Activated CD4-positive, alpha-beta T cell treated with anti-CD3 and anti-CD28 coated beads, Interleukin-2, amount 10 ng/mL, durations not matched to agents 7 days and 5 days (primary cell): ENCODE measurements around the gene UNC80. TPM values are rescaled to one million over a fixed set of nuclear protein-coding genes. Genes with fewer than 3 reads are reported as not detected.

Experiments
- CTCF ChIA-PET: fragments of 350-600 bp; sonication (Branson Sonifier 250); formaldehyde crosslinking; loops from one replicate; lab custom pipeline; 2021; ENCODE audit warnings: antibody characterized with exemption; lab: Charles Lee
- POLR2A ChIA-PET: fragments of 350-600 bp; sonication (Branson Sonifier 250); formaldehyde crosslinking; loops from one replicate; lab custom pipeline; 2021; ENCODE audit warnings: antibody characterized with exemption; lab: Charles Lee
- DNase-seq: peaks from one replicate; pipeline ENCODE4 v3.0.0-alpha.2; 2020
- H3K27ac Mint-ChIP-seq: one replicate; pipeline ENCODE4 v1.8.0; 2021; ENCODE audit warnings: mild to moderate bottlenecking, moderate library complexity, mixed read lengths
- H3K27me3 Mint-ChIP-seq: one replicate; pipeline ENCODE4 v1.8.0; 2021; ENCODE audit warnings: mixed read lengths
- H3K36me3 Mint-ChIP-seq: one replicate; pipeline ENCODE4 v1.8.0; 2021; ENCODE audit warnings: low read depth, mixed read lengths
- H3K4me1 Mint-ChIP-seq: one replicate; pipeline ENCODE4 v1.8.0; 2021; ENCODE audit warnings: mixed read lengths
- H3K4me3 Mint-ChIP-seq: one replicate; pipeline ENCODE4 v1.8.0; 2021; ENCODE audit warnings: mild to moderate bottlenecking, moderate library complexity, mixed read lengths
- H3K9me3 Mint-ChIP-seq: one replicate; pipeline ENCODE4 v1.8.0; 2021; ENCODE audit warnings: mixed read lengths
- total RNA-seq, 2 experiments: library from RNA; stranded (reverse); gene quantifications; one replicate each; pipeline ENCODE4 v1.2.3, GENCODE V29; 2021

UNC80 gene
- total RNA-seq, 2 experiments from 2014 or later = not detected

GRCh38 chr2:209936106-209936666 lies 164.6 kb downstream of the UNC80 start:
- Mint-ChIP-seq H3K27me3 (peaks cover 6% of the 10 kb centered on the region), H3K36me3 (no peaks in the 10 kb centered on the region), H3K4me1 (no peaks in the 10 kb centered on the region), H3K9me3 (no peaks in the 10 kb centered on the region), H3K27ac (no peak overlapping the region), H3K4me3 (no peak overlapping the region)
- POLR2A ChIA-PET = no interaction called here
- no peak for DNase-seq
- CTCF ChIA-PET = interaction anchor here (1.1 kb wide), 1 partner anchor 263 kb away, joined by 3 read pairs; no protein-coding TSS in a partner anchor

- H3K9me3 Mint-ChIP-seq = no peaks in the 10 kb centered on the region
- H3K36me3 Mint-ChIP-seq = no peaks in the 10 kb centered on the region
- no peak for DNase-seq
- ChIA-PET CTCF (interaction anchor here (0.6 kb wide), 1 partner anchor 439 kb away, joined by 5 read pairs; no protein-coding TSS in a partner anchor), POLR2A (no interaction called here)
- H3K4me1 Mint-ChIP-seq = no peaks in the 10 kb centered on the region
- no peak overlapping the region for H3K4me3 Mint-ChIP-seq
- peaks cover 3% of the 10 kb centered on the region for H3K27me3 Mint-ChIP-seq
- no peak overlapping the region for H3K27ac Mint-ChIP-seq
Observed at GRCh38 chr2:209937893-209938292, 166.3 kb downstream of the UNC80 start.

DNA sequence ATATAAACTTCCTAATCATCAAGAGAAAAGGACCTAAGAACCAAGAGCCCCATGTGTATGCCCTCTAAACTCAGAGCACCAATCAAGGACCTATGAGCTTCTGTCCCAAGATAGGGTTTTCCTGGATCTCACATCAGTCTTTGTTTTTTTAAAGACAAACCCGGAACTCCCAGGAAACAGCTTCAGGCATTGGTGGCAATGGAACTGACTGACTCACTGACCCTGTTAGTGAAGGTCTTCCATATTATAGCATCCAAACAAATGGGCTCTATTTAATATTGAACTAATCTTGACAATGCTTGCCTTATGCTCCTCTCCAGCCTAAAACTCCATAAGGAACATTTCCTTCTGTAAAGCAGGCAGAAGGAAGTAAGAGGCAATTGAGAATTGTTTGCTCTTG lies 167.3 kb downstream of the UNC80 start:
- Mint-ChIP-seq H3K27me3 (peaks cover 1% of the 10 kb centered on the region), H3K4me3 (no peak overlapping the region), H3K36me3 (no peaks in the 10 kb centered on the region), H3K9me3 (no peaks in the 10 kb centered on the region), H3K27ac (no peak overlapping the region), H3K4me1 (no peaks in the 10 kb centered on the region)
- ChIA-PET CTCF (no interaction called here), POLR2A (no interaction called here)
- no peak for DNase-seq

GRCh38 chr2:209940936-209941335 lies 169.3 kb downstream of the UNC80 start:
- no peaks in the 10 kb centered on the region for H3K9me3 Mint-ChIP-seq
- H3K4me1 Mint-ChIP-seq = no peaks in the 10 kb centered on the region
- no peak overlapping the region for H3K4me3 Mint-ChIP-seq
- DNase-seq = no peak
- CTCF ChIA-PET = no interaction called here
- no peak overlapping the region for H3K27ac Mint-ChIP-seq
- no peaks in the 10 kb centered on the region for H3K36me3 Mint-ChIP-seq
- POLR2A ChIA-PET = no interaction called here
- peaks cover 4% of the 10 kb centered on the region for H3K27me3 Mint-ChIP-seq

DNA sequence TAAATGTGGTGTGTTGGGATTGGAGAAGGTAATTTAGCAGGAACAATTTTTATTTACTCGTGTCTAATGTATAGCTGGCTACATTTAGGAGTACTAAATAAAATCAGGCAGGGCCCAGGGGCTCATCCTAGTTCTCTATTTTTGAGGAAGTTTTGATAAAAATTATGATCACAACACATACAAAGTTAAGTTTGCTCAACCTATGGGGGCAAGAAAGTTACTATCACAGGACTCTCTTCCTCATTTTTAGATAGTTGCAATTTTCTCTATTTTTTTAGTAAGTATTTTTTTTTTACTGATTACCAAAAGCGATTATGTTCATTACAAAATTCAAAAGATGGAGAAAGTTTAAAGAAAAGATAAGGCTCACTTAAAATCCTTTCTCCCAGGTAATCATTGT lies 170.8 kb downstream of the UNC80 start:
- Mint-ChIP-seq H3K27me3 (peaks cover 7% of the 10 kb centered on the region), H3K27ac (no peak overlapping the region), H3K9me3 (no peaks in the 10 kb centered on the region), H3K36me3 (no peaks in the 10 kb centered on the region), H3K4me3 (no peak overlapping the region), H3K4me1 (no peaks in the 10 kb centered on the region)
- no peak for DNase-seq
- POLR2A ChIA-PET = no interaction called here
- CTCF ChIA-PET = no interaction called here

GRCh38 chr2:209942936-209943605 lies 171.4 kb downstream of the UNC80 start:
- no peaks in the 10 kb centered on the region for H3K36me3 Mint-ChIP-seq
- CTCF ChIA-PET = interaction anchor here (0.6 to 0.9 kb wide), 2 partner anchors 14 to 449 kb away, joined by 3 read pairs; no protein-coding TSS in a partner anchor
- no peaks in the 10 kb centered on the region for H3K9me3 Mint-ChIP-seq
- POLR2A ChIA-PET = no interaction called here
- H3K27me3 Mint-ChIP-seq = peaks cover 7% of the 10 kb centered on the region
- no peak for DNase-seq
- no peak overlapping the region for H3K4me3 Mint-ChIP-seq
- no peaks in the 10 kb centered on the region for H3K4me1 Mint-ChIP-seq
- no peak overlapping the region for H3K27ac Mint-ChIP-seq

- Mint-ChIP-seq H3K36me3 (no peaks in the 10 kb centered on the region), H3K4me3 (no peak overlapping the region), H3K27me3 (peaks cover 8% of the 10 kb centered on the region), H3K9me3 (no peaks in the 10 kb centered on the region), H3K27ac (no peak overlapping the region), H3K4me1 (no peaks in the 10 kb centered on the region)
- ChIA-PET CTCF (interaction anchor here (0.9 to 1.3 kb wide), 2 partner anchors 9 to 14 kb away, joined by 3 read pairs; no protein-coding TSS in a partner anchor), POLR2A (no interaction called here)
- DNase-seq = no peak
Observed at GRCh38 chr2:209943776-209944175, 172.1 kb downstream of the UNC80 start.

DNA sequence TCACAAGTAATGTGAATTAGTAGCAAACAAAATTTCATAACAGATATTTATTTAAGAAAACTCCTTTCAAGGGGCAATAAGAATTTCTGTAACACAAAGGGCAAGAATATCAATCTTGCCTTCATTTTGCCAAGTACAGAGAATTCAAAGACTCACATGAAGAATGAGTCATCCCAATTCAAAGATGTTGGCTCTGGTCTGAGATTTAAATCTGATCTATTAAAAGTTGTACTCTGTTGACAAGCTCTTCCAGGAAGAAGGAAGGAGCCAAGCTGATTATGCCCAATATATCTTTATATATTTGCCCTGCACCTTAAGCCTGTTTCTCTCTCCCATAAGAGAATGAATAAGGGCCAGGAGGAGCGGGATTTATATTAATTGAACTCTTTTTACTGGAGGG lies 174.9 kb downstream of the UNC80 start:
- Mint-ChIP-seq H3K4me1 (no peaks in the 10 kb centered on the region), H3K36me3 (no peaks in the 10 kb centered on the region), H3K4me3 (no peak overlapping the region), H3K27ac (no peak overlapping the region), H3K27me3 (peaks cover 8% of the 10 kb centered on the region), H3K9me3 (no peaks in the 10 kb centered on the region)
- CTCF ChIA-PET = no interaction called here
- POLR2A ChIA-PET = no interaction called here
- DNase-seq = no peak

DNA sequence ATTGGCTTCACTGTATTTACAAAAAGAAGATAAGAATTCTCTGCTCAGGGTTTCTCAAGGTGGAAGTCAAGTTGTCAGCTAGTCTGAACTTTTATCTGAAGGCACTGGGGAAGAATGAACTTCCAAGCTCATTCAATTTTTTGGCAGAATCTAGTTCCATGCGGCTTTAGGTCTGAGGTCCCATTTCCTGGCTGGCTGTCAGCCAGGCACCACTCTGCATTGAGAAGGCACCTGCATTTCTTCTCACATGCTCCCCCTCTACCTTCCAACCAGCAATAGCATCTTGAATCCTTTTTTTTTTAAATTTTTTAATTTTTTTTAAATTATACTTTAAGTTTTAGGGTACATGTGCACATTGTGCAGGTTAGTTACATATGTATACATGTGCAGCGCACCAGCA lies 184.6 kb downstream of the UNC80 start:
- no peak for DNase-seq
- ChIA-PET CTCF (no interaction called here), POLR2A (no interaction called here)
- Mint-ChIP-seq H3K4me3 (no peak overlapping the region), H3K36me3 (no peaks in the 10 kb centered on the region), H3K4me1 (no peaks in the 10 kb centered on the region), H3K9me3 (no peaks in the 10 kb centered on the region), H3K27me3 (peaks cover 11% of the 10 kb centered on the region), H3K27ac (no peak overlapping the region)

DNA sequence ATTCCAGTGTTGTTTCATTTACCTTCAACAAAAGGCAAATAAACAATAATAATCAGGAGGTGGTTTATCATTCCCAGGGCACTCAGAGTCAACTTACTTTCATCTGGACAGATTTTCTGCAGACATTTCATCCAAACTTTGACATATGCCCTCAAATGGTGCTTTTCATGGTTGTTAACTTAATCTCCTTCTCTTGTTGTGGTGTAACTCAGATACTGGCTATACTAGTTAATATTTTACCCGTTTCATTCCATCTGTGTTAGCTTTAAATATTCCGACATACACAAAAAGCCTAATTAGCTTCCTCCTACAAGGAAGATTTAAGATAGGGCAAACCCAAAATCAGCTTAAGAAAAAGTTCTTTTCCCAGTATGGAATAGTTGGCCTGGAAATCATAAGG lies 186.4 kb downstream of the UNC80 start:
- H3K27me3 Mint-ChIP-seq = peaks cover 12% of the 10 kb centered on the region
- H3K4me1 Mint-ChIP-seq = no peaks in the 10 kb centered on the region
- H3K9me3 Mint-ChIP-seq = no peaks in the 10 kb centered on the region
- ChIA-PET CTCF (no interaction called here), POLR2A (no interaction called here)
- H3K4me3 Mint-ChIP-seq = no peak overlapping the region
- H3K27ac Mint-ChIP-seq = no peak overlapping the region
- no peaks in the 10 kb centered on the region for H3K36me3 Mint-ChIP-seq
- no peak for DNase-seq

DNA sequence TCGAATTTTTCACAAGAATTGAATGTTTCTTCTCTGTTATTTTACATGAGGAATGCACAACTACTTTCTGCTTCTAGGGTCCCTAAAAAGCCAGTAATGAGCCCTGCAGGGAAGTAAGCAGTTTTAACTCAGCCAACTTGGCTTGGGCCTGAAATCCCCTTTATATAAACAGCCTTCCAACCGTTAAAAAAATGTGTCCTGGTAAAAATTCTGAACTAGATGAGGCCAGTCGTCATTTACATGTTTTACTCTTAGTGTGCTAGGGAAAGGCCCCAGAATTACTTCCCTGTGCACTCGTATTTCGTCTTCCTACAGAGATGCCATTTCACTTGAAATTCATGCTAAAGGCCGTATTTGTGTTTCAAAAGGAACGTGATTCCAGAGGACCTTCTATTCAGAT lies 188.4 kb downstream of the UNC80 start:
- Mint-ChIP-seq H3K4me3 (no peak overlapping the region), H3K9me3 (no peaks in the 10 kb centered on the region), H3K27me3 (peaks cover 13% of the 10 kb centered on the region), H3K4me1 (no peaks in the 10 kb centered on the region), H3K27ac (no peak overlapping the region), H3K36me3 (no peaks in the 10 kb centered on the region)
- ChIA-PET POLR2A (no interaction called here), CTCF (interaction anchor here (1.4 kb wide), 1 partner anchor 13 kb away, joined by 3 read pairs; no protein-coding TSS in a partner anchor)
- no peak for DNase-seq

GRCh38 chr2:209960676-209961630 lies 189.3 kb downstream of the UNC80 start:
- Mint-ChIP-seq H3K36me3 (no peaks in the 10 kb centered on the region), H3K4me3 (no peak overlapping the region), H3K4me1 (no peaks in the 10 kb centered on the region), H3K9me3 (no peaks in the 10 kb centered on the region), H3K27me3 (peaks cover 12% of the 10 kb centered on the region), H3K27ac (no peak overlapping the region)
- POLR2A ChIA-PET = no interaction called here
- peak; percentile 38 for DNase-seq
- CTCF ChIA-PET = interaction anchor here (0.8 to 1.4 kb wide), 2 partner anchors 12 to 238 kb away, joined by 3 read pairs; no protein-coding TSS in a partner anchor

DNA sequence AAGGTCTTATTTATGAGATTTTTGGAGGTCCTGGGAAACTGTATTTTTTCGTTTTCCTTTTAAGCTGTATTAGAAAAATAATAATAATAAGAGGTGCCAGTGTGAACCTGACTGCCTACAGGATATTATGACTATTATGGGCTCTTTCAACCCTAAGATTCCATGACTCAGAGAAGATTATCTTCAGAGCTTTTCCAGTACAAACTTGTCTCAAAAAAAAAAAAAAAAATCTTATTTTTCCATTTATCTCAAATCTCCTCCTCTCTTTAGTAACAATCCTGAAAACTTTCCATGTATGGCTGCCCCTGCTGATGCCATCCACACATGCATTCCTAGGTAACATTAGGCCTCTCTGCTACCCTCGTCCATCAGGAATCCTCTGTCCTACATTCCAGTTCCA lies 194.1 kb downstream of the UNC80 start:
- no peak for DNase-seq
- Mint-ChIP-seq H3K27ac (no peak overlapping the region), H3K36me3 (no peaks in the 10 kb centered on the region), H3K9me3 (no peaks in the 10 kb centered on the region), H3K27me3 (peaks cover 4% of the 10 kb centered on the region), H3K4me3 (no peak overlapping the region), H3K4me1 (no peaks in the 10 kb centered on the region)
- POLR2A ChIA-PET = no interaction called here
- CTCF ChIA-PET = no interaction called here
